GM19438 (cell line): ENCODE results near the gene MINAR1.

Source experiments
- ATAC-seq: cut with Tn5 transposase; IDR thresholded peaks from one replicate; pipeline ENCODE4 v1.9.1; 2021; ENCODE audit warnings: low read depth; ENCODE audit not compliant: unreplicated experiment

MINAR1 gene

DNA sequence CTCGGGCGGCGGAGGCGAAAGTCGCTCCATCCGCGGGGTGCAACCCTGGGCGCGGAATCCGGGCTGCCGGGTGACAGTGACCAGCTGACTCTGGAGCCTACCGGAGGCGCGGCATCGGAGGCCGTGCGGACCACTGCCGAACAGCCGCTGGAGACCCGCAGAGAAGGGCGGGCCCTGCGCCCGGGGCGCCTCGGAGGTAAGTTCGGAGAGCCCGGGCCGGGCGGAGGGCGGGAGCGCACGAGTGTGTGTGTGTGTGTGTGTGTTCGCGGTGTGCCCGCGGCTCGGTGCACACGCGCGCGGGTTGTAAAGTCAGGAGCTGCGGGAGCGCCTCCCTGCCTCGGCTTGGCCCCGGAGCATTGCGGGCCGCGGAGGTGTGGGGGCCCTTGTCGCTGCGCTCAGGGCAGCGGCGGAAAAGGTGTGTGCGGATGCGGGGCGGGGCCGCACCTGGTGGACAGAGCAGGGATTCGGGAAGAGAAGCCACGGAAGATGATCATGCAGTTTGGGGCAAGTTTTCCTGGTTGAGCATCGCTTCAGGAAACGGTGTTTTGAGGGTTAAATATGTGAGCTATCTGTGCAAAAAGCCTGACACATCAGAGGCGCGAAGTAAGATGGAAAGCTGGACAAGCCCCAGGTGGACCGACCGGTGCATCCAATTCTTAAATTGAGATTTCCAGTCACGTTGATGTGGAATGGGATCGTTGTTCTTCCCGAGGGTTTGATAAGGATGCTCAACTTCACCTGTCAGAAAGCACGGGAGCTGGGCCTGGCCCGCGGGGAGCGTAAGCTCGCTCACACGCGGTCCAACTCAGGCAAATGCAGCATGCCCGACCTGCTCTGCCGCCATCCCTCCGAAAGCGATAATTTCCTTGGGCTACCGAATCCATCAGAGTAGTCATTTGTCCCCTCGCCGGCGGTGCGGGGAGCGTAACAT is 474 bp downstream of the MINAR1 start:
- no peak for ATAC-seq

DNA sequence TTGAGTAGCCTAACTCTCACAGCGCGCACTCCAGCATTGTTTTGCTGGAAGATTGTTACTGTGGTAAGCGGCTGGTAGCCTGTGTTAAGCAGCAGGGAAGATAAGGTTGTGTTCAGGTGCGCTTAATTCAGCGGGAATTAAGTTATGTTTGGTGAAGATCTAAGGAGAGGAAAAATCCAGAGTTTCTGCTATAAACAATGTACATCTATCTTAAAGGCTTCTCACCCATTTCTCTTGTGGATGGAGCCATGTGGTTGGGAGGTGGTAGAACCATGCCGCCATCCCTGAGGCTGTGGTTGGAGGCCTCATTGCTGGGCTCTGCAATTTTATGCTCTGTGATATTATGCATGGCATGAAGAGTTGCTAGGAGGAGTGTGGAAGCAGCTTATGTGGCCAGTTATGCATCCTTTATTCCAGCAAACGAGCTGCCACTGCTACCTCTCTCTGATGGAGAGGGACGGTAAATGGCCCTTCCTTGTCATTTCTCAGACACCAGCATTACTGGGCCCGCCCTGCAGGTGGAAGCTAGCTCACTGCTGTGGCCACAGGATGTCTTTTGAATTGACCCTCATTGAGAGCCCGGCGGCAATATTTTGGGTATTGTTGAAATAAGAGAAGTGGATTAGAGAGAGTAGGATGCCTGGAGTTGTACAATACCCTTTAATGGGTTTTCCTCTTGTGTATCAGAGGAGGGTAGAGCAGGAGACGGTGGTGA is 1.3 kb downstream of the MINAR1 start:
- ATAC-seq = no peak

DNA sequence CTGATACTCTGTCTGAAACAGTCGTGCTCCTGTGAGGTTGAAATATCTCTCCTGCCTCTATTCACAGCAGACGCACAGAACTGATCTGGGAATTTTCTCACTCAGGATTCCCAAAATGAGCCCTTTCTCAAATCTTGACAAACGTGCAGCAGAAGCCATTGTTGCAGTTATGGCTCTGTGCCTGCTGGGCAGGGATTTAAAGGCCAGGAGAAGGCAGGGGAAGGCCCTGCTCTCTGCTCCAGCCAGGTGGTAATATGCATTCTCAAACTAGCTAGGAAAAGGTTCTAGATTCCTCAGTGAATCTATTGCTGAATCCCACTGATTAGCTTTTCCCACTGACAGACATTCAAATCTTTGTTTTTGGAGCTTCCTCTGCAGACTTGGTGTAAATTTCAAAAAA is 2.2 kb downstream of the MINAR1 start:
- ATAC-seq = no peak

DNA sequence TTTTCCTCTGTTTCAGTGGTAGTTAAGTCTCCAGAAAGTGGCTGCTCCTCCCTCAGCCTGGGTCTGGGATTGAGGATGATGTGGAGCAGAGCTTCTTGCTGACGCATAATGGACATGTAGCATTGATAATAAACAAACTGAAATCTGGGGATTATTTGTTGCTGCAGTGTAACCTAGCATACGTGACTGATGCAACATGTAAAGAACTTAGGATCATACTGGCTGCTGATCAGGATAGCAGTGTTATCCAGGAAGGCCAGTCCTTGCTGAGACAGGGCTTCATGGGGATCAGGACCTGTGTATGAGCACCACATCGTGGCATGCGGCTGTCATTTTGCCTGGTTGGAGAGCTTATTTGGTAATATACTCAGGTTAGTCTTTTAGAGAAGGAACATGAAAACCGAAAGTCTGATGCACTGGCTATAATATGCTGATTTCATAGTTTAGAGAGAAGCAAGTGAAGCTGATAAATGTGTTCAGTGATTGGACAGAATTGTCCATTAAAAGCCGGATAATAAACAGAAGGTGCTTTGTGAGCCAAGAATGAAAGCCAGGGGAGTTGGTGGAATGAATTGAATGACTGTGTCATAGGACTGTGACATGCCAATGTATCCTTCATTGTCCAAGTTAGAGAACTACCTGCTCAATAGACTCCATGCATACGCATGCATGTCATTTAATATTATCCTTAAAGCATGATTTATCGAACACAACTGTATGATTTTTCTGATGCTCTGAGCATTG is 4.1 kb downstream of the MINAR1 start:
- no peak for ATAC-seq

DNA sequence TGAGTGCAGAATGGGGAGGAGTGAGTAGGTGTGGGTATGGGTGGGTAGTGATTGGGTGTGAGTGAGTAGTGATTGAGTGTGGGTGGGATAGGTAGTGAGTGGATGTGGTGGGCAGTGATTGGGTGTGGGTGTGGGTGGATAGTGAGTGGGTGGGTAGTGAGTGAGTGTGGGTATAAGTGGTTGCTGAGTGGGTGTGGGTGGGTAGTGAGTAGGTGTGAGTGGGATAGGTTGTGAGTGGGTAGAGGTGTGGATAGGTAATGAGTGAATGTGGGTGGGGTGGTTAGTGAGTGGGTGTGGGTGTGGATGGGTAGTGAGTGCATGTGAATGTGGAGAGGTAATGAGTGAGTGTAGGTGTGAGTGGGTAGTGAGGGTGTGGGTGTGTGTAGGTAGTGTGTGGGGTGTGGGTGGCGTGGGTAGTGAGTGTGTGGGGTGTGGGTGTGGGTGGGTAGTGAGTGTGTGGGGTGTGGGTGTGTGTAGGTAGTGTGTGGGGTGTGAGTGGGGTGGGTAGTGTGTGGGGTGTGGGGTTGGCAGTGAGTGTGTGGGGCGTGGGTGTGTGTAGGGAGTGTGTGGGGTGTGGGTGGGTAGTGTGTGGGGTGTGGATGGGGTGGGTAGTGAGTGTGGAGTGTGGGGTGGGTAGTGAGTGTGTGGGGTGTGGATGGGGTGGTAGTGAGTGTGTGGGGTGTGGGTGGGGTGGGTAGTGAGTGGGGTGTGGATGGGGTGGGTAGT is 5.3 kb downstream of the MINAR1 start:
- no peak for ATAC-seq

DNA sequence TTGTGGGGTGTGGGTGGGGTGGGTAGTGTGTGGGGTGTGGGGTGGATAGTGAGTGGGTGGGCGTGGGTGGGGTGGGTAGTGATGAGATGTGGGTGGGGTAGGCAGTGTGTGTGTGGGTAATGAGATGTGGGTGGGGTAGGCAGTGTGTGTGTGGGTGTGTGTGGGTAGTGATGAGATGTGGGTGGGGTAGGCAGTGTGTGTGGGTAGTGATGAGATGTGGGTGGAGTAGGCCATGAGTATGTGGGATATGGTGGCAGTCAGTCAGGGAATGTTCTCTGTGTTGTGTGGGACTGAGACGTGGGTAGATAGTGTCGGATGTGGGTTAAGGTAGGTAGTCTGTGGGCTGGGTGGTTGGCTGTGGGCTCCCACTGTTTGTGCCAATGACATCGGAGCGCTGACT is 7.1 kb downstream of the MINAR1 start:
- no peak for ATAC-seq

DNA sequence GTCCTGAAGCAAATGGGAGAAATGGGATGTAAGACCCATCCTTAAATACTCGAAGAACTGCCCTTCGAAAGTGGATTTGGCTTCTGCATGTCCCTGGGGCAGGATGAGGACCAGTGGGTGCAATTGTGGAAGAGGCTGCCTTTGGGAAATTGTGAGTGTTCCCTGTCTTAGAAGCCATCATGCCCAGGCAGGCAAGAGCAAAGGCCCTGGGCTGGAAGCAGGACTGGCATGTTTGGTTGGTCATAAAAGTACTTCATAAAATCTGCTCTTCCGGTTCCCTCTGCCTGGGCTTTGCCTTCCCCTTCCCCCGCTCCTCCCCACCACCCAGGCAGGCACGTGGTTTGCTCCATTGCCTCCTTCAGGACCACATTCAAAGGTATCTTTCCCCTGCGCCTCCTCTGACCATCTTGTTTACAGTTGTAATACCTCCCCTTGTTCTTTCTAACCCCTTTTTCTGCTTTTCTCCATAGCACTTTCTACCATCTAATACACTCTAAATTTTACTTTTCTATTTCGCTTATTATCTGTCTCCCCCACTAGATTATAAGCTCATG is 8.3 kb downstream of the MINAR1 start:
- ATAC-seq = no peak

DNA sequence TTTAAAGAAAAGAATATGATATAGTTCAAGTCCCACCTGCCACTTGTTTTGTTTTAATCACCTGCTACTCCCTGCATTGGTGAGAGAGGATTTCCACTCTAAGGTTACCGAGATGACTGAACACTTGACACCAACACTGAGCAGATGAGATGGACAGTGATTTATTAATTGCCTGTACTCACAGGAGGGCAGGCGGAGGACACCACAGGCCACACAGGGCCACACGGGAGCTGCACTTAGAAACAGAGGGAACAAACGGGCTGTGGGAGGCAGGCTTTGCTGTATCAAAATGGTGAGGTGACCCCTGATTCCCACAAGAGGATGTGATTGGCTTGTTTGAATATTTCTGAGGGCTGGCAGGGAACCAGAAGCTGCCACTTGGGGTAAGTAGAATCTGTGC is 10.8 kb downstream of the MINAR1 start:
- ATAC-seq = no peak

DNA sequence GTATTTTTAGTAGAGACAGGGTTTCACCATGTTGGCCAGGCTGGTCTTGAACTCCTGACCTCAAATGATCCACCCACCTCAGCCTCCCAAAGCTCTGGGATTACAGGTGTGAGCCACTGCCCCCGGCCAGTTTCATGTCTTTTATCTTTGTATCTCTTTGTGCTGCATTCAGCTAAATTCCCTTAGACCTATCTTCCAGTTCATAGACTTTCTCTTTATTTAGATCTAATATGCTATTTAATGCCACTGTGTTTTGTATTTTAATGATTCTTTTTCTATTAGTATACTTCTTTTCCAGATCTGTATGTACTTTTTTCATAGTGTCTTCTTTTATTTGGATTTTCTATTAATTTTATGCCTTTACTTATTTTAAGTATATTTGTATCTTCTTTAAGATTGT is 14.9 kb downstream of the MINAR1 start:
- no peak for ATAC-seq

DNA sequence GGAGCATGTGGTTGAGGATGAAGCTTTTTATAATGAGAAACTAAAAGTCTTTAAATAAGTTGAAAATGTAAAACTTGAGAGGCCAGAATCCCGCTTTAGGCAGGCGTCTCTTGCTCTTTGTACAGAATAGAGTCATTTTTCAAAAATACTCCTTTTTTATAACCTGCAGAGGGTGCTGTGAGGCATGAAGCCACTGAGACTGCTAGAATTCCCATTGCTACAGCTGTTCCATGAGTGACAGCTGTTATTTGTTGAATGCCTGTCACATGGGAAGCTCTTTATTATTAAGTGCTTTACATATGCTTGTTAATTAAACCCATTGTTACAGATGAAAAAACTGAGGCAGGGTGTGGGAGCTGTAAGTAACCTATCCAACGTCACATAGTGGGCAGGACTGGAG is 18.5 kb downstream of the MINAR1 start:
- ATAC-seq = no peak

DNA sequence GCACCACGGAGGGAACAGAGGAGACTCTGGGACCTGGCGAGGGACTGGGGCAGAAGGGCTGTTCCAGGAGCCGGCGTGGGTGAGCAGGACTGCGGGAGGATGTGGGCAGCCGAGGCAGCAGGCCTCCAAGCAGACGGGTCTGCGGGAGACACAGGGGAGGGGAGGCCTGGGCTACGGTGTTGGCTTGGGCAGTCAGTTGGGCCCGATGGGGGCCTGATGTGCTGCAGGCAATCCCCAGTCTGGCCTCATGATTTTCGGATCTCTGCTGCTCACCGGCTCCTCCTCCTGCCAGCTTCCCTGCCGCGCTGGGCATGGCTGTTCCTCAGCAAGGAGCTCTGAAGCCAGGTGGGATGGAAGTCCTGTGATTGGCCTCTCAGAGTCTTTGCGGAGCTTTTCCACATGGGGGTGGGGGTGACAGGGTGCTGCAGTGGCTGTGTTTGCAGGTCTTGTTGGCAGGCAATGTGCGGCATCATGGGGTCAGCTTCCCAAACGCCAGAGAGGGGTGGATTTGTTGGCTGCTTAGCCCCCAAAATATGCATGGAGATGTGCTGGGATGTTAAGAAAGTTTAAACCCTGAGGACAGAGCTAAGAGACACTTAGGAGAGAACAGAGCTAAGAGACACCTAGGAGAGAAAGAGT is 19.3 kb downstream of the MINAR1 start:
- ATAC-seq = no peak

DNA sequence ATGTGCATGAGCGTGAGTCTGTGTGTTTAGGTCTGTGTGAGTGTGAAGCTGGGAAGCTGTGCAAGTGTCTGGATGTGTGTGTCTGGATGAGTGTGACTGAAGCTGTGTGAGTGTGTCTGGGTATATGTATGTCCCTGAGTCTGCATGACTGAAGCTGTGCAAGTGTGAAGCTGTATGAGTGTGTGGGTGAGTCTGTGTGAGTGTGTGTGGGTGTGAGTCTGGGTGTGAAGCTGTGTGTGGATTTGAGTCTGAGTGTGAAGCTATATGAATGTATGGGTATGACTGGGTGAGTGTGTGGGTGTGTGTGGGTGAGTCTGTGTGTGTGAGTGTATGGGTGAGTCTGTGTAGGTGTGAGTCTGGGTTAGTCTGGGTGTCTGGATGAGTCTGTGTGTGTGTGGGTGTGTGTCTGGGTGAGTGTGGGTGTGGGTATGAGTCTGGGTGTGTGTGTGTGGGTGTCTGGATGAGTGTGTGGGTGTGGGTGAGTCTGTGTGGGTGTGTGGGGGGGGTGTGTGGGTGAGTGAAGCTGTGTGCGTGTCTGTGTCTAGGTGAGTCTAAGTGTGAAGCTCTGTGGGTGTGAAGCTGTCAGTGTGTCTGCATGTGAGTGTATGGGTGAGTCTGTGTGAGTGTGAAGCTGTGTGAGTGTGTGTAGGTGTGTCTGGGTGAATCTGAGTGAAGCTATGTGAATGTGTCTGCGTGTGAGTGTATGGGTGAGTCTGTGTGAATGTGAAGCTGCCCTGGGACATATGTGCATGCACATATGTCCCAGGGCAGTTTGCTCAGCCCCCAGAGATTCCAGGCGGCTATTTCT is 20.3 kb downstream of the MINAR1 start:
- no peak for ATAC-seq

DNA sequence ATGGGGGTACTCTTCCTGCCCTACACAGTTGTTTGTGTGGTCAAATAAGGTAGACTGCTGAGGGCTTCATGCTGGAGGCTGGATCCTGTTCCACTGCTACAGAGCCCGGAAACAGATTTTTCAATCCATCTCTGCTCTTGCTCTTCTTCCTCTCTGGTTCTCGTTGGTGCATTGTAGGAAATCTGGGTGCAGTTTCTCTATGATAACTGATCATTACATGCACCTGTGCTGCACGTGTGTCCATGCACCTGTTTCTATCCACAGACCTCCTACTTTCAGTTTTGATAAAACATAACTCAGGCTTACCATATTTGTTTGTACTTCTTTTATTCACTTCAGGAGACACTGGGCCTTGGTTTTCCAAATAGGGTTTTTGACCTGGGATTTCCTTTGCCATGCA is 21.3 kb downstream of the MINAR1 start:
- no peak for ATAC-seq

DNA sequence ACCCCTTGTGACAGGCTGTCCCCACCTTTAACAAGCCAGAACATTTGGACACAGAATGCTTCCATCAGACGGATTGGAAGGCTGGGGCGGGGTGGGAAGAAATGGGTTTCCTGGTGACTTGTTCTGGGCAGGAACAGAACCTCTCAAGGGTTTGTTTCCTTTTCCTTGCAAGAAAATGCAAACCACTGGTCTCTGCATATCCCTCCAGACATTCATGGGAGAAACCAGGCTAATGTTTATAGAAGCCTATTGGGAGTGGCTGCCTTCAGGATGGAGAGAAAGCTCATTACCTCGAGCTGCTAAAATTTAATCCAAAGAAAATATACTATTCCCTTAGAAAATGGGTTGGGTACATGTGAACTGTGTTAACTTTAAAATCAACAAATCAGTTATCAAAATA is 21.9 kb downstream of the MINAR1 start:
- ATAC-seq = no peak

DNA sequence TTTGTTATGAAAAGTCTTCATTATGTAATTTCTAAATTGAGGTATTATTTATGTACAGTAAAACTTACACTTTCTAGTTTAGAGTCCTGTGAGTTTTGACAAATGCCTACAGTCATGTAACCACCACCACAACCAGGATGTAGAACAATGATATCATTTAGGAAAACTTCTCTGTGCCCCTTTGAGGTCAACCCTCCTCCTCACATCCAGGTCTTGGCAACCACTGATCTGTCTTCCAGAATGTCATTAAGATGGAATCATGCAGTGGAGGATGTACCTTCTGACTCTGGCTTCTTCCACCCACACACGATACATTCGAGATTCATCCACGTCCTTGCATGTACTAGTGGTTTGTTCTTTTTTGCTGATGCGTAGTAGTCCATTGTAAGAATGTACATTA is 23.2 kb downstream of the MINAR1 start:
- no peak for ATAC-seq

DNA sequence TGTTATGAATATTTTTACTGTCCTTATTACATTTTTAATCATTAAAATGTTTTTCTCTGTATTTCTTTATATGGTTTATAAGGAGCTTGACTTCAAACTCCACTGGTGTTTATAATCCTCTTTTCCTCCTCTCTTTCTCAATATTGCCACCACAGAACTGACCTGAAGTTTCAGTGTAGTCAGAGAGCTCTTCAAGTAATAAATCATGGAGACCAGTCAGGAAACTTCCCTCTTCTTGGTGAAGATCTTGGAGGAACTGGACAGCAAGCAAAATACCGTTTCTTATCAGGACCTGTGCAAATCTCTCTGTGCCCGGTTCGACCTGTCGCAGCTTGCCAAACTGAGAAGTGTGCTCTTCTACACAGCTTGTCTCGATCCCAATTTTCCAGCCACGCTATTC is 23.8 kb downstream of the MINAR1 start:
- no peak for ATAC-seq

DNA sequence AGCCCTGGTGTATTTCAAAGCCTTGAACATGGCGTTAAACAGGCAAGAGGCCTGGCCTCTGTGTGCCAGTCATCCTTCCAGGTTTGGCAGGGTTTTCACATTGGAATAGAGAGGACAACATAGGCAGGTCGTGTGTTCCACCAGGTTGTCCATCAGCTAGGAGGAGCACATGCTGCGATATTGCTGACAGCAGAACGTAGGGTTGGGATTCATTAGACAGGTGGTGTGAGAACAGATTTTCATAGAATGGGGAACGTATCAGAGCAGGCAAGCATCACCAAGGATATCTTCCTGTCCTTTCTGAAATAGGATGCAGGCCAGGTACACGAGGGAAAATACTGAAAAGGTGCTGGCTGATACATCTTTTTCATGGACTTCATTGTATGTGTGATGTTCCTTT is 26.4 kb downstream of the MINAR1 start:
- ATAC-seq = no peak

DNA sequence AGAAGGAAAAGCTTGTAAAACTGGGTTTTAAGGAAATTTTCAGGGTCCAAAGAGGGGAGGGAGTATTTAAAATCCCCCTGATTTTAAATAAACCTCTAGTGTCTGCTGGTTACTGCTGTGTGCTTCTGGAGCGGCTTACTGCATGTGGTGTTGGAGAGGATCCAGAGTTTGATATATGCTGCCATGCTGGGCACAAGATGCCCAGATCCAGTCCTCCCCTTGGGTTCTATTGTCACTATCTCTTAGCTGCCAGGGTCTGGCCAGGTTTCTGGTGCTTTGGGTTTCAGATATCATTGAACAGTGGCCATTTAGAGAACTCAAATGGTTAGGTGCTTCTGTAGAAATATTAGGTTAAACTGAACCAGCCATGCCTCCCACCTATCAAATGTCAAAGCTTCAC is 27.5 kb downstream of the MINAR1 start:
- ATAC-seq = no peak
